Measurements from ENCODE around the gene SCN9A. TPM values are rescaled to one million over a fixed set of nuclear protein-coding genes. Genes with fewer than 3 reads are reported as not detected.

The SCN9A gene
- total and polyA plus RNA-seq, 2 of the 8 experiments (the other 6 are each of a cell fraction or from before 2014, with no cell fraction given): 1.6 to 6.2 TPM

GRCh38 chr2:166373951-166374350 is 1.8 kb downstream of the SCN9A start (continued):
- TF ChIP-seq, protein P1, sequence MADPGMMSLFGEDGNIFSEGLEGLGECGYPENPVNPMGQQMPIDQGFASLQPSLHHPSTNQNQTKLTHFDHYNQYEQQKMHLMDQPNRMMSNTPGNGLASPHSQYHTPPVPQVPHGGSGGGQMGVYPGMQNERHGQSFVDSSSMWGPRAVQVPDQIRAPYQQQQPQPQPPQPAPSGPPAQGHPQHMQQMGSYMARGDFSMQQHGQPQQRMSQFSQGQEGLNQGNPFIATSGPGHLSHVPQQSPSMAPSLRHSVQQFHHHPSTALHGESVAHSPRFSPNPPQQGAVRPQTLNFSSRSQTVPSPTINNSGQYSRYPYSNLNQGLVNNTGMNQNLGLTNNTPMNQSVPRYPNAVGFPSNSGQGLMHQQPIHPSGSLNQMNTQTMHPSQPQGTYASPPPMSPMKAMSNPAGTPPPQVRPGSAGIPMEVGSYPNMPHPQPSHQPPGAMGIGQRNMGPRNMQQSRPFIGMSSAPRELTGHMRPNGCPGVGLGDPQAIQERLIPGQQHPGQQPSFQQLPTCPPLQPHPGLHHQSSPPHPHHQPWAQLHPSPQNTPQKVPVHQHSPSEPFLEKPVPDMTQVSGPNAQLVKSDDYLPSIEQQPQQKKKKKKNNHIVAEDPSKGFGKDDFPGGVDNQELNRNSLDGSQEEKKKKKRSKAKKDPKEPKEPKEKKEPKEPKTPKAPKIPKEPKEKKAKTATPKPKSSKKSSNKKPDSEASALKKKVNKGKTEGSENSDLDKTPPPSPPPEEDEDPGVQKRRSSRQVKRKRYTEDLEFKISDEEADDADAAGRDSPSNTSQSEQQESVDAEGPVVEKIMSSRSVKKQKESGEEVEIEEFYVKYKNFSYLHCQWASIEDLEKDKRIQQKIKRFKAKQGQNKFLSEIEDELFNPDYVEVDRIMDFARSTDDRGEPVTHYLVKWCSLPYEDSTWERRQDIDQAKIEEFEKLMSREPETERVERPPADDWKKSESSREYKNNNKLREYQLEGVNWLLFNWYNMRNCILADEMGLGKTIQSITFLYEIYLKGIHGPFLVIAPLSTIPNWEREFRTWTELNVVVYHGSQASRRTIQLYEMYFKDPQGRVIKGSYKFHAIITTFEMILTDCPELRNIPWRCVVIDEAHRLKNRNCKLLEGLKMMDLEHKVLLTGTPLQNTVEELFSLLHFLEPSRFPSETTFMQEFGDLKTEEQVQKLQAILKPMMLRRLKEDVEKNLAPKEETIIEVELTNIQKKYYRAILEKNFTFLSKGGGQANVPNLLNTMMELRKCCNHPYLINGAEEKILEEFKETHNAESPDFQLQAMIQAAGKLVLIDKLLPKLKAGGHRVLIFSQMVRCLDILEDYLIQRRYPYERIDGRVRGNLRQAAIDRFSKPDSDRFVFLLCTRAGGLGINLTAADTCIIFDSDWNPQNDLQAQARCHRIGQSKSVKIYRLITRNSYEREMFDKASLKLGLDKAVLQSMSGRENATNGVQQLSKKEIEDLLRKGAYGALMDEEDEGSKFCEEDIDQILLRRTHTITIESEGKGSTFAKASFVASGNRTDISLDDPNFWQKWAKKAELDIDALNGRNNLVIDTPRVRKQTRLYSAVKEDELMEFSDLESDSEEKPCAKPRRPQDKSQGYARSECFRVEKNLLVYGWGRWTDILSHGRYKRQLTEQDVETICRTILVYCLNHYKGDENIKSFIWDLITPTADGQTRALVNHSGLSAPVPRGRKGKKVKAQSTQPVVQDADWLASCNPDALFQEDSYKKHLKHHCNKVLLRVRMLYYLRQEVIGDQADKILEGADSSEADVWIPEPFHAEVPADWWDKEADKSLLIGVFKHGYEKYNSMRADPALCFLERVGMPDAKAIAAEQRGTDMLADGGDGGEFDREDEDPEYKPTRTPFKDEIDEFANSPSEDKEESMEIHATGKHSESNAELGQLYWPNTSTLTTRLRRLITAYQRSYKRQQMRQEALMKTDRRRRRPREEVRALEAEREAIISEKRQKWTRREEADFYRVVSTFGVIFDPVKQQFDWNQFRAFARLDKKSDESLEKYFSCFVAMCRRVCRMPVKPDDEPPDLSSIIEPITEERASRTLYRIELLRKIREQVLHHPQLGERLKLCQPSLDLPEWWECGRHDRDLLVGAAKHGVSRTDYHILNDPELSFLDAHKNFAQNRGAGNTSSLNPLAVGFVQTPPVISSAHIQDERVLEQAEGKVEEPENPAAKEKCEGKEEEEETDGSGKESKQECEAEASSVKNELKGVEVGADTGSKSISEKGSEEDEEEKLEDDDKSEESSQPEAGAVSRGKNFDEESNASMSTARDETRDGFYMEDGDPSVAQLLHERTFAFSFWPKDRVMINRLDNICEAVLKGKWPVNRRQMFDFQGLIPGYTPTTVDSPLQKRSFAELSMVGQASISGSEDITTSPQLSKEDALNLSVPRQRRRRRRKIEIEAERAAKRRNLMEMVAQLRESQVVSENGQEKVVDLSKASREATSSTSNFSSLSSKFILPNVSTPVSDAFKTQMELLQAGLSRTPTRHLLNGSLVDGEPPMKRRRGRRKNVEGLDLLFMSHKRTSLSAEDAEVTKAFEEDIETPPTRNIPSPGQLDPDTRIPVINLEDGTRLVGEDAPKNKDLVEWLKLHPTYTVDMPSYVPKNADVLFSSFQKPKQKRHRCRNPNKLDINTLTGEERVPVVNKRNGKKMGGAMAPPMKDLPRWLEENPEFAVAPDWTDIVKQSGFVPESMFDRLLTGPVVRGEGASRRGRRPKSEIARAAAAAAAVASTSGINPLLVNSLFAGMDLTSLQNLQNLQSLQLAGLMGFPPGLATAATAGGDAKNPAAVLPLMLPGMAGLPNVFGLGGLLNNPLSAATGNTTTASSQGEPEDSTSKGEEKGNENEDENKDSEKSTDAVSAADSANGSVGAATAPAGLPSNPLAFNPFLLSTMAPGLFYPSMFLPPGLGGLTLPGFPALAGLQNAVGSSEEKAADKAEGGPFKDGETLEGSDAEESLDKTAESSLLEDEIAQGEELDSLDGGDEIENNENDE (IDR thresholded peaks at IDR 0.05; ENCODE audit: insufficient replicate concordance, low read length): no peak
- TF ChIP-seq SP2 (IDR thresholded peaks at IDR 0.05; ENCODE audit: low read length) (no peak), CHD1 (IDR thresholded peaks at IDR 0.05; ENCODE audit: low read depth, low read length) (no peak)

Data from H1 (cell line).